ENCODE measurements around the gene TMC3.

The TMC3 gene

GRCh38 chr15:81411969-81412633, 38.1 kb upstream of the TMC3 start:
- no peak overlapping the region for H3K4me3 ChIP-seq (replicated peaks; ENCODE audit: low read depth, low read length)
- DNase-seq (ENCODE audit: extremely low read depth, low read depth): no peak
- TF ChIP-seq CTCF (IDR thresholded peaks at IDR 0.05; ENCODE audit: low read depth, low read length, missing control alignments): no peak

- TF ChIP-seq CTCF (IDR thresholded peaks at IDR 0.05; ENCODE audit: low read depth, low read length, missing control alignments): peak; percentile 27
- H3K4me3 ChIP-seq (replicated peaks; ENCODE audit: low read depth, low read length): no peak overlapping the region
- DNase-seq (ENCODE audit: extremely low read depth, low read depth): no peak
These were observed 37.0 kb upstream of the TMC3 start for GRCh38 chr15:81411051-81411450.

GRCh38 chr15:81410318-81410753, 36.3 kb upstream of the TMC3 start:
- peak; percentile 59 for DNase-seq (ENCODE audit: extremely low read depth, low read depth)
- no peak overlapping the region for H3K4me3 ChIP-seq (replicated peaks; ENCODE audit: low read depth, low read length)

GRCh38 chr15:81407718-81408117, 33.7 kb upstream of the TMC3 start:
- H3K4me3 ChIP-seq (replicated peaks; ENCODE audit: low read depth, low read length): no peak overlapping the region
- no peak for DNase-seq (ENCODE audit: extremely low read depth, low read depth)
- TF ChIP-seq CTCF (IDR thresholded peaks at IDR 0.05; ENCODE audit: low read depth, low read length, missing control alignments): no peak

More at GRCh38 chr15:81410318-81410753, 36.3 kb upstream of the TMC3 start:
- TF ChIP-seq CTCF (IDR thresholded peaks at IDR 0.05; ENCODE audit: low read depth, low read length, missing control alignments): peak; percentile 37

- no peak for TF ChIP-seq CTCF (IDR thresholded peaks at IDR 0.05; ENCODE audit: low read depth, low read length, missing control alignments)
- H3K4me3 ChIP-seq (replicated peaks; ENCODE audit: low read depth, low read length): no peak overlapping the region
- DNase-seq (ENCODE audit: extremely low read depth, low read depth): no peak
These were observed 33.2 kb upstream of the TMC3 start for GRCh38 chr15:81407176-81407575.

- peak; percentile 47 for TF ChIP-seq CTCF (IDR thresholded peaks at IDR 0.05; ENCODE audit: low read depth, low read length, missing control alignments)
- no peak overlapping the region for H3K4me3 ChIP-seq (replicated peaks; ENCODE audit: low read depth, low read length)
- DNase-seq (ENCODE audit: extremely low read depth, low read depth): peak; percentile 21
These were observed 26.7 kb upstream of the TMC3 start for GRCh38 chr15:81400640-81401236.
